MM.1S (cell line): ENCODE results near the gene SLC19A2.

Experiments used
- CTCF ChIP-seq: fragments of 300-600 bp; sonication (generic); IDR thresholded peaks from 2 replicates; pipeline ENCODE4 v1.5.1; 2016; ENCODE audit warnings: antibody characterized with exemption, low read length, mixed read lengths
- EZH2 ChIP-seq: fragments of 300-600 bp; sonication (generic); optimal IDR thresholded peaks from 2 replicates; pipeline ENCODE3; 2017; ENCODE audit warnings: low read depth, mild to moderate bottlenecking, antibody characterized with exemption, low read length, mixed read lengths
- EZH2phosphoT487 ChIP-seq: fragments of 300-600 bp; sonication (generic); IDR thresholded peaks from 2 replicates; pipeline ENCODE4 v1.6.1; 2018; ENCODE audit warnings: antibody characterized with exemption, low read length

GRCh38 chr1:169472738-169473137 lies 13.0 kb downstream of the SLC19A2 start:
- no peak for TF ChIP-seq EZH2
- TF ChIP-seq CTCF = no peak
- TF ChIP-seq EZH2phosphoT487 = no peak
